HL-60 (cell line): ENCODE results near the gene CCDC88B.

ENCODE experiments used
- CTCF ChIP-seq: IDR thresholded peaks from one replicate; pipeline ENCODE4 v1.5.1; 2011; ENCODE audit warnings: low read length, control low read depth, inconsistent platforms; ENCODE audit not compliant: insufficient read depth
- GABPA ChIP-seq: IDR thresholded peaks from 2 replicates; pipeline ENCODE4 v1.6.1; 2012; ENCODE audit warnings: low read depth
- POLR2AphosphoS5 ChIP-seq: IDR thresholded peaks from 2 replicates; pipeline ENCODE4 v1.6.1; 2012; ENCODE audit warnings: low read depth
- REST ChIP-seq: IDR thresholded peaks from 2 replicates; pipeline ENCODE4 v1.6.1; 2012; ENCODE audit warnings: low read depth; ENCODE audit not compliant: insufficient replicate concordance

- TF ChIP-seq POLR2AphosphoS5 (peak; percentile 14; the same call in 1 of the 2 replicates), CTCF (peak; percentile 26), GABPA (no peak), REST (no peak)
Measured at GRCh38 chr11:64356498-64357411, 16.8 kb downstream of the CCDC88B start.
